Liver (tissue), 3 donors: Measurements from ENCODE around the gene LRRC51.

Experiments
- CTCF ChIP-seq: fragments of 150-350 bp; IDR thresholded peaks from 2 replicates; pipeline ENCODE4 v1.5.1; 2017; ENCODE audit warnings: improper control_type of control experiment, low read depth, low read length; ENCODE audit not compliant: missing input control
- RAD21 ChIP-seq, 2 donors: IDR thresholded peaks; 2 replicates each; pipeline ENCODE4 v1.6.1; 2016; ENCODE audit warnings: antibody characterized with exemption in 2 of 2, mild to moderate bottlenecking in 2 of 2
- TAF1 ChIP-seq: conservative IDR thresholded peaks from 2 replicates; pipeline ENCODE4 v1.6.1; 2016; ENCODE audit warnings: antibody characterized with exemption, mild to moderate bottlenecking
- YY1 ChIP-seq: IDR thresholded peaks from 2 replicates; pipeline ENCODE4 v1.6.1; 2016; ENCODE audit warnings: antibody characterized with exemption, mild to moderate bottlenecking
- donor health status: healthy.
- donor health status: healthy.

DNA sequence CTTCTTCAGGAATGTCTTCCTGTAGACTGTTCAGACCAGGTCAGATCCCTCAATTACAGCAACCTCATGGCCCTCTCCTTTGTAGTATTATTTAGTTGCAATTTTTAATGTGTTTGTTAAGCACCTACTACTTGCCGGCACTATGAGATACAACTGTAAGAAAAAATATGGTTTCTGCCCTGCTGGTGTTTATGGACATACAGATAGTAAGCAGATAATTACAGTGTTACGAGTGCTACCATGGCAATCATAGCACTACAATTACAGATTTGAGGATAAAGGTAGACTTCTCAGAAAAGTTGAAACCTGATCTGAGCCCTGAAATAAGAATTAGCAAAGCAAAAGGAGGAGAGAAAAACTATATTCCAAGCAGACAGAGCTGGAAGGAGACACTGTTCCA is 2.8 kb downstream of the LRRC51 start:
- TF ChIP-seq CTCF: no peak
- TF ChIP-seq TAF1: no peak
- TF ChIP-seq YY1: no peak
- TF ChIP-seq RAD21 (IDR thresholded peaks at IDR 0.05): no peak
